ENCODE measurements around the gene NHLH1. TPM values are rescaled to one million over a fixed set of nuclear protein-coding genes. Genes with fewer than 3 reads are reported as not detected.

Gene NHLH1
- total and polyA plus RNA-seq, 10 of the 15 experiments (the other 5 are each of a cell fraction or from before 2014, with no cell fraction given), result 0.22 to 0.98 (median 0.43) TPM; not detected in 1

DNA sequence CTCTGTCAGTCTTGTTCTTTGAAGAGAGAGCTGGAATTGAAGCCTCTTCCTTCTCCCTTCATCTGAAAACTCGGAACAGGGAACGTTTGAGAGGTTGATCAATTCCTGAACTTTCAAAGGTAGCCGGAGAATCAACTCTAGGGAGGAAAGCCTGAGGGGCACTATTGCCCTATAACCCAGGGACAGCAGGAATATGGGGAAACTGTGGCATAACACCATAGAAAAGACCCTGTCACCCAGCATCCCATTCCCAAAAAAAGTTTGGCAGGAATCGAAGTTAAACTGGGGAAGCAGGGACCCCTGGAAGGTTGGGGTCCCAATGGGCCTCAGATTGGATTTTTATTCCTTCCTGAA, 5.1 kb upstream of the NHLH1 start:
- Histone ChIP-seq H3K9me3 (replicated peaks; ENCODE audit: control insufficient read depth, insufficient read depth, low read length) (no peaks in the 10 kb centered on the region), H3K27me3 (replicated peaks in 1 of 2; ENCODE audit: control insufficient read depth in 2 of 2, insufficient read depth in 2 of 2, low read length in 1 of 2) (no peaks in the 10 kb centered on the region), H3K4me3 (no peak overlapping the region), H4K20me1 (ENCODE audit: control insufficient read depth, insufficient read depth) (no peaks in the 10 kb centered on the region), H2AFZ (ENCODE audit: control insufficient read depth, low read depth, low read length) (no peak overlapping the region), H3K4me2 (ENCODE audit: control insufficient read depth, insufficient read depth) (no peak overlapping the region), H3K27ac (ENCODE audit: control insufficient read depth, insufficient read depth) (no peak overlapping the region), H3K36me3 (ENCODE audit: control insufficient read depth in 2 of 2, insufficient read depth in 2 of 2, low read length in 1 of 2) (peaks cover 8 to 18% of the 10 kb centered on the region in 2 experiments), H3K4me1 (ENCODE audit: control insufficient read depth, insufficient read depth, low read length) (no peaks in the 10 kb centered on the region), H3K9ac (ENCODE audit: control insufficient read depth, insufficient read depth, low read length) (no peak overlapping the region), H3K79me2 (ENCODE audit: control insufficient read depth, insufficient read depth, low read length) (no peaks in the 10 kb centered on the region)
- ATAC-seq, result no peak
- POLR2A ChIA-PET, result no interaction called here
- RAD21 ChIA-PET (ENCODE audit: unreplicated experiment), result no interaction called here
- BruUV-seq (replicated peaks), result no TSS peak
- intact Hi-C loops (cut with micrococcal nuclease; ENCODE audit: unreplicated experiment) (no loop called here), in situ Hi-C loops (cut with MboI) (no loop called here)
- 84% methylated on average over 4 of the region's 4 CpGs for WGBS (ENCODE audit: insufficient coverage, insufficient replicate concordance, low lambda C conversion rate, missing lambda C conversion rate)
- no peak for DNase-seq (ENCODE audit: low read depth, low spot score)
- SMC1A ChIA-PET (ENCODE audit: uncharacterized antibody, unreplicated experiment), result interaction anchor here (0.6 kb wide), 1 partner anchor 11 kb away, joined by 3 read pairs; no protein-coding TSS in a partner anchor
- no peak for FAIRE-seq
- no peak for TF ChIP-seq NBN (IDR thresholded peaks at IDR 0.05)
- TF ChIP-seq KAT2A (conservative IDR thresholded peaks at IDR 0.05; ENCODE audit: control insufficient read depth, low read depth, low read length), result no peak
- TF ChIP-seq POLR2AphosphoS5 (IDR thresholded peaks at IDR 0.05; ENCODE audit: low read length), result no peak
- CTCF ChIA-PET, result interaction anchor here (1.0 to 5.5 kb wide), 6 partner anchors 11 to 283 kb away, joined by 3 to 45 read pairs (median 5); no protein-coding TSS in a partner anchor

GRCh38 chr1:160362168-160362957, 4.5 kb upstream of the NHLH1 start:
- Histone ChIP-seq H3K9ac (ENCODE audit: control insufficient read depth, insufficient read depth, low read length) (no peak overlapping the region), H3K4me2 (ENCODE audit: control insufficient read depth, insufficient read depth) (no peak overlapping the region), H3K9me3 (replicated peaks; ENCODE audit: control insufficient read depth, insufficient read depth, low read length) (no peaks in the 10 kb centered on the region), H3K4me3 (no peak overlapping the region), H3K27ac (ENCODE audit: control insufficient read depth, insufficient read depth) (no peak overlapping the region), H3K4me1 (ENCODE audit: control insufficient read depth, insufficient read depth, low read length) (no peaks in the 10 kb centered on the region), H2AFZ (ENCODE audit: control insufficient read depth, low read depth, low read length) (no peak overlapping the region), H3K27me3 (replicated peaks in 1 of 2; ENCODE audit: control insufficient read depth in 2 of 2, insufficient read depth in 2 of 2, low read length in 1 of 2) (no peaks in the 10 kb centered on the region), H3K36me3 (ENCODE audit: control insufficient read depth in 2 of 2, insufficient read depth in 2 of 2, low read length in 1 of 2) (peaks cover 7 to 18% of the 10 kb centered on the region in 2 experiments), H3K79me2 (ENCODE audit: control insufficient read depth, insufficient read depth, low read length) (no peaks in the 10 kb centered on the region), H4K20me1 (ENCODE audit: control insufficient read depth, insufficient read depth) (no peaks in the 10 kb centered on the region)
- SMC1A ChIA-PET (ENCODE audit: uncharacterized antibody, unreplicated experiment), result interaction anchor here (0.6 kb wide), 1 partner anchor 10 kb away, joined by 3 read pairs; no protein-coding TSS in a partner anchor
- RAD21 ChIA-PET (ENCODE audit: unreplicated experiment), result interaction anchor here (0.9 kb wide), 1 partner anchor 11 kb away, joined by 3 read pairs; no protein-coding TSS in a partner anchor
- no peak for ATAC-seq
- BruUV-seq (replicated peaks), result no TSS peak
- POLR2A ChIA-PET, result interaction anchor here (0.7 kb wide), 1 partner anchor 17 kb away, joined by 4 read pairs; no protein-coding TSS in a partner anchor
- FAIRE-seq, result no peak
- in situ Hi-C loops (cut with MboI), result no loop called here
- no peak for TF ChIP-seq TCF12 (IDR thresholded peaks at IDR 0.05; ENCODE audit: low read depth, low read length)
- no peak for TF ChIP-seq ZBED1 (IDR thresholded peaks at IDR 0.05; ENCODE audit: borderline replicate concordance)
- TF ChIP-seq CBX3 (IDR thresholded peaks at IDR 0.05; ENCODE audit: borderline replicate concordance, low read depth), result no peak
- TF ChIP-seq SRF (IDR thresholded peaks at IDR 0.05; ENCODE audit: low read depth in 2 of 2, low read length in 2 of 2), result no peak
- no peak for TF ChIP-seq BCLAF1 (IDR thresholded peaks at IDR 0.05)
- no peak for TF ChIP-seq IRF3 (IDR thresholded peaks at IDR 0.05)
- no peak for TF ChIP-seq SMARCA5 (IDR thresholded peaks at IDR 0.05)
- CTCF ChIA-PET, result interaction anchor here (0.9 to 5.5 kb wide), 7 partner anchors 8 to 284 kb away, joined by 3 to 45 read pairs (median 4); no protein-coding TSS in a partner anchor
- DNase-seq (ENCODE audit: low read depth, low spot score), result no peak
- intact Hi-C loops (cut with micrococcal nuclease; ENCODE audit: unreplicated experiment), result no loop called here
- 91% methylated on average over 9 of the region's 9 CpGs for WGBS (ENCODE audit: insufficient coverage, insufficient replicate concordance, low lambda C conversion rate, missing lambda C conversion rate)
